CD14-positive monocyte (primary cell): Measurements from ENCODE around the gene HPS1. TPM values are rescaled to one million over a fixed set of nuclear protein-coding genes. Genes with fewer than 3 reads are reported as not detected.

Experiments used
- DNase-seq, 3 donors: peaks; one replicate each; pipeline ENCODE4 v3.0.0-alpha.2; 2011 to 2022
- H2AFZ ChIP-seq: 2 replicates; pipeline ENCODE4 v1.6.0; 2012; ENCODE audit warnings: mild to moderate bottlenecking, low read depth, low read length, inconsistent platforms; ENCODE audit not compliant: insufficient read depth, poor library complexity, severe bottlenecking
- H3K27ac ChIP-seq, 2 donors: 1 replicate in 1 of 2; 2 replicates in 1 of 2; pipeline ENCODE4 v1.5.1; 2012 to 2013; ENCODE audit warnings: low read length in 2 of 2, control low read depth in 1 of 2, inconsistent platforms in 1 of 2, low read depth in 1 of 2, mild to moderate bottlenecking in 1 of 2
- H3K27me3 ChIP-seq, 2 donors: one replicate each; pipeline versions ENCODE4 v1.6.0 to v1.6.1; 2011 to 2013; ENCODE audit warnings: low read length in 2 of 2; ENCODE audit not compliant: control insufficient read depth in 2 of 2, insufficient read depth in 2 of 2
- H3K36me3 ChIP-seq, 2 donors: replicated peaks in 1 of 2; 1 replicate in 1 of 2; 2 replicates in 1 of 2; pipeline versions ENCODE4 v1.5.1 to v1.6.1; 2012 to 2013; ENCODE audit warnings: low read length in 2 of 2, control low read depth in 1 of 2, inconsistent platforms in 1 of 2, mild to moderate bottlenecking in 1 of 2; ENCODE audit not compliant: insufficient read depth in 2 of 2, control insufficient read depth in 1 of 2
- H3K4me1 ChIP-seq, 2 donors: 1 replicate in 1 of 2; 2 replicates in 1 of 2; pipeline versions ENCODE4 v1.5.1 to v1.6.1; 2012 to 2013; ENCODE audit warnings: low read length in 2 of 2, control low read depth in 1 of 2, inconsistent platforms in 1 of 2, mild to moderate bottlenecking in 1 of 2, moderate library complexity in 1 of 2; ENCODE audit not compliant: insufficient read depth in 2 of 2, control insufficient read depth in 1 of 2
- H3K4me2 ChIP-seq: replicated peaks from 2 replicates; pipeline ENCODE3; 2012; ENCODE audit warnings: low read length, moderate library complexity, mild to moderate bottlenecking; ENCODE audit not compliant: poor library complexity, severe bottlenecking; ENCODE audit errors: extremely low read depth
- H3K4me3 ChIP-seq, 3 experiments: fragments of 200-600 bp in 1 of 3; sonication (generic) in 1 of 3; replicated peaks in 1 of 3; 1 replicate in 2 of 3; 2 replicates in 1 of 3; pipeline ENCODE4 v1.5.1; 2011 to 2013; ENCODE audit warnings: low read length in 3 of 3, mild to moderate bottlenecking in 3 of 3, control low read depth in 2 of 3, low read depth in 2 of 3, inconsistent platforms in 1 of 3, moderate library complexity in 1 of 3
- H3K79me2 ChIP-seq: 2 replicates; pipeline ENCODE4 v1.6.0; 2012; ENCODE audit warnings: mild to moderate bottlenecking, control low read depth, inconsistent platforms, low read length, moderate library complexity; ENCODE audit not compliant: insufficient read depth
- H3K9ac ChIP-seq: 2 replicates; pipeline ENCODE4 v1.6.0; 2017; ENCODE audit warnings: low read length, mild to moderate bottlenecking; ENCODE audit not compliant: insufficient read depth, poor library complexity, severe bottlenecking
- H3K9me3 ChIP-seq, 2 donors: replicated peaks in 1 of 2; 1 replicate in 1 of 2; 2 replicates in 1 of 2; pipeline versions ENCODE4 v1.5.1 to v1.6.1; 2012 to 2013; ENCODE audit warnings: low read length in 2 of 2, control low read depth in 1 of 2; ENCODE audit not compliant: control insufficient read depth in 1 of 2, insufficient read depth in 1 of 2
- H4K20me1 ChIP-seq: 2 replicates; pipeline ENCODE4 v1.6.0; 2012; ENCODE audit warnings: mild to moderate bottlenecking, low read length, control low read depth, moderate library complexity; ENCODE audit not compliant: insufficient read depth
- H3K27ac Mint-ChIP-seq, 7 donors: one replicate each; pipeline ENCODE4 v1.8.0; 2020; ENCODE audit warnings: mild to moderate bottlenecking in 7 of 7, mixed read lengths in 7 of 7, moderate library complexity in 6 of 7, inconsistent platforms in 2 of 7
- H3K27me3 Mint-ChIP-seq, 3 donors: one replicate each; pipeline ENCODE4 v1.8.0; 2021 to 2022; ENCODE audit warnings: low read depth in 3 of 3, mild to moderate bottlenecking in 3 of 3, mixed read lengths in 3 of 3, moderate library complexity in 3 of 3, inconsistent platforms in 1 of 3
- H3K36me3 Mint-ChIP-seq, 2 donors: one replicate each; pipeline ENCODE4 v1.8.0; 2020; ENCODE audit warnings: mixed read lengths in 2 of 2, inconsistent platforms in 1 of 2, mild to moderate bottlenecking in 1 of 2
- H3K4me1 Mint-ChIP-seq: one replicate; pipeline ENCODE4 v1.8.0; 2020; ENCODE audit warnings: mild to moderate bottlenecking, mixed read lengths
- H3K4me3 Mint-ChIP-seq, 2 donors: one replicate each; pipeline ENCODE4 v1.8.0; 2020; ENCODE audit warnings: mild to moderate bottlenecking in 2 of 2, mixed read lengths in 2 of 2, moderate library complexity in 1 of 2
- H3K9me3 Mint-ChIP-seq, 7 donors: one replicate each; pipeline ENCODE4 v1.8.0; 2020 to 2022; ENCODE audit warnings: mixed read lengths in 7 of 7, mild to moderate bottlenecking in 6 of 7, moderate library complexity in 6 of 7, inconsistent platforms in 2 of 7
- WGBS: methylation state at CpG from one replicate; pipeline ENCODE4 v1.1.5; 2013; ENCODE audit warnings: missing lambda C conversion rate; ENCODE audit not compliant: insufficient coverage; 5-methylcytosine and 5-hydroxymethylcytosine counted together
- intact Hi-C, 2 donors: fragments of 100-400 bp; cut with micrococcal nuclease; formaldehyde crosslinking; loops; one replicate each; pipeline versions ENCODE4 v1.15.0 to v1.15.1; 2023
- polyA plus RNA-seq, 3 donors: library from polyadenylated mRNA; depleted of rRNA in 1 of 3; unstranded in 2 of 3; stranded (reverse) in 1 of 3; fragments of 300-500 nt in 2 of 3; fragments of >200 nt in 1 of 3; fragmentation: Illumina TruSeq in 2 of 3; gene quantifications; 1 replicate in 2 of 3; 2 replicates in 1 of 3; pipeline ENCODE4 v1.2.3, GENCODE V29; 2012 to 2021
- TF ChIP-seq, protein P1 (sequence below): fragments of 200-600 bp; IDR thresholded peaks from one replicate; pipeline ENCODE4 v1.8.0; 2022; ENCODE audit warnings: antibody characterized with exemption, mild to moderate bottlenecking

Gene HPS1
- polyA plus RNA-seq, 3 donors = 73.0 to 135 (median 85.2) TPM

DNA sequence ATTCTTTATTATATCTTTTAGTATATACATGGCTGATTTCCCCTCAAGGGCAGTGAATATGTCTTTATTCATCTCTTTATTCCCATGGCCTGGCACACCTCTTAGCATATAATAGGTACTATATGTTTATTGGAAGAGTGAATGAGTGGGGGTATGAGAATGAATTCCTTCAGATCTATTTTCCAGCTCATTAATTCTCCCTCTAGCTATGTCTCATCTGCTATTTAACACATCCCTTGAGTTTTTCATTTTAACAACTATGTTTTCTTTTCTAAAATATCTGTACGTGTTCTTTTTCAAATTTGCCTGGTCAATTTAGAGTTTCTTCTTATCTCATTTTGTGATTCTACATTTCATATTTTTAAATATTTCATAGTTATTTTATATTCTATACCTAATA lies 14.4 kb downstream of the HPS1 start:
- H3K36me3 Mint-ChIP-seq = peaks cover 80 to 92% of the 10 kb centered on the region in 2 donors
- intact Hi-C loops = no loop called here
- H3K27me3 Mint-ChIP-seq = no peaks in the 10 kb centered on the region
- Histone ChIP-seq H3K4me3 (no peak overlapping the region), H3K27me3 (no peaks in the 10 kb centered on the region), H3K9ac (no peak overlapping the region), H3K9me3 (peaks cover 0 to 6% of the 10 kb centered on the region in 2 donors), H3K4me1 (no peaks in the 10 kb centered on the region), H3K79me2 (no peaks in the 10 kb centered on the region), H3K4me2 (no peak overlapping the region), H4K20me1 (peaks cover 25% of the 10 kb centered on the region), H2AFZ (no peak overlapping the region), H3K27ac (no peak overlapping the region), H3K36me3 (peaks cover 80 to 96% of the 10 kb centered on the region in 2 donors)
- no peak for DNase-seq
- H3K4me1 Mint-ChIP-seq = peaks cover 2% of the 10 kb centered on the region
- no peak overlapping the region for H3K27ac Mint-ChIP-seq
- peaks cover 2 to 11% (median 3%) of the 10 kb centered on the region in 7 donors for H3K9me3 Mint-ChIP-seq
- TF ChIP-seq, protein P1, sequence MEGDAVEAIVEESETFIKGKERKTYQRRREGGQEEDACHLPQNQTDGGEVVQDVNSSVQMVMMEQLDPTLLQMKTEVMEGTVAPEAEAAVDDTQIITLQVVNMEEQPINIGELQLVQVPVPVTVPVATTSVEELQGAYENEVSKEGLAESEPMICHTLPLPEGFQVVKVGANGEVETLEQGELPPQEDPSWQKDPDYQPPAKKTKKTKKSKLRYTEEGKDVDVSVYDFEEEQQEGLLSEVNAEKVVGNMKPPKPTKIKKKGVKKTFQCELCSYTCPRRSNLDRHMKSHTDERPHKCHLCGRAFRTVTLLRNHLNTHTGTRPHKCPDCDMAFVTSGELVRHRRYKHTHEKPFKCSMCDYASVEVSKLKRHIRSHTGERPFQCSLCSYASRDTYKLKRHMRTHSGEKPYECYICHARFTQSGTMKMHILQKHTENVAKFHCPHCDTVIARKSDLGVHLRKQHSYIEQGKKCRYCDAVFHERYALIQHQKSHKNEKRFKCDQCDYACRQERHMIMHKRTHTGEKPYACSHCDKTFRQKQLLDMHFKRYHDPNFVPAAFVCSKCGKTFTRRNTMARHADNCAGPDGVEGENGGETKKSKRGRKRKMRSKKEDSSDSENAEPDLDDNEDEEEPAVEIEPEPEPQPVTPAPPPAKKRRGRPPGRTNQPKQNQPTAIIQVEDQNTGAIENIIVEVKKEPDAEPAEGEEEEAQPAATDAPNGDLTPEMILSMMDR = no peak
- H3K4me3 Mint-ChIP-seq = no peak overlapping the region
- no CpG with 5 or more reads among the region's 1 CpG for WGBS

DNA sequence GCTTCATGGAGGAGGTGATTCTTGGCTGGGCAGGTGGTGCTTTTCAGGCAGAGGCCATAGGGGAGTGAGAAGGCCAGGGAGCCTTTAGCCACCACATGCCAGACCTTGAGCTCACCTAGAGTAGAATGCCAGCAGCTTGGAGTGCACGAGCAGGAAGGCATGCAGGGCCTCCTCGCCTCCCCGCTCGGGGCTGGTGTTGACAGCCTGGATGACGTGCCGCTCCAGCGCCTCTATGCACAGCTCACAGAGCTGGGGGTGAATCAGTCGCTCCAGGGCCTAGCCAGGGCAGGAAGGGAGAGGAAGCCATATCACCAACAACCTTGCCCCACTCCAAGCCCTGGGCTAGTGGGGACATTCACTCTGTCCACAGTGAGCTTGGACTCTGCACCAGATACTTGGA lies 15.7 kb downstream of the HPS1 start:
- Histone ChIP-seq H2AFZ (no peak overlapping the region), H3K79me2 (no peaks in the 10 kb centered on the region), H3K27ac (no peak overlapping the region), H3K27me3 (no peaks in the 10 kb centered on the region), H4K20me1 (peaks cover 15% of the 10 kb centered on the region), H3K4me1 (no peaks in the 10 kb centered on the region), H3K9ac (no peak overlapping the region), H3K36me3 (peaks cover 90 to 96% of the 10 kb centered on the region in 2 donors), H3K9me3 (peaks cover 0 to 6% of the 10 kb centered on the region in 2 donors), H3K4me3 (no peak overlapping the region), H3K4me2 (no peak overlapping the region)
- intact Hi-C loops = no loop called here
- peaks cover 2% of the 10 kb centered on the region for H3K4me1 Mint-ChIP-seq
- H3K9me3 Mint-ChIP-seq = peaks cover 2 to 11% (median 3%) of the 10 kb centered on the region in 7 donors
- no peak overlapping the region for H3K4me3 Mint-ChIP-seq
- peak overlapping the region in 2 of 7 donors; percentile 21 to 25 for H3K27ac Mint-ChIP-seq
- TF ChIP-seq, protein P1 = no peak
- H3K36me3 Mint-ChIP-seq = peaks cover 81 to 94% of the 10 kb centered on the region in 2 donors
- WGBS = 85% methylated on average over 8 of the region's 8 CpGs
- no peaks in the 10 kb centered on the region for H3K27me3 Mint-ChIP-seq
- no peak for DNase-seq
